GM06990 (cell line): ENCODE data around the gene HHIPL1.
"Not testable (repeated sequence)": the region's sequence is repeated elsewhere in the genome, so short reads cannot be mapped to it uniquely, and the experiment has no call there.

ENCODE experiments used
- DNase-seq: peaks from one replicate; pipeline ENCODE4 v3.0.0-alpha.2; 2011; ENCODE audit not compliant: insufficient read length; ENCODE audit errors: extremely low read depth
- H3K27me3 ChIP-seq: replicated peaks from 2 replicates; pipeline ENCODE4 v1.6.0; 2011; ENCODE audit warnings: low read length; ENCODE audit not compliant: control insufficient read depth, insufficient read depth
- H3K36me3 ChIP-seq: 2 replicates; pipeline ENCODE4 v1.5.1; 2011; ENCODE audit warnings: low read length; ENCODE audit not compliant: control insufficient read depth, insufficient read depth
- H3K4me3 ChIP-seq: replicated peaks from 2 replicates; pipeline ENCODE4 v1.5.1; 2011; ENCODE audit warnings: low read depth, mild to moderate bottlenecking, control low read depth, low read length
- CTCF ChIP-seq: IDR thresholded peaks from 2 replicates; pipeline ENCODE4 v1.5.1; 2011; ENCODE audit warnings: low read length, control low read depth, mild to moderate bottlenecking, inconsistent platforms; ENCODE audit not compliant: insufficient read depth, poor library complexity, severe bottlenecking

The HHIPL1 gene

GRCh38 chr14:99660006-99660566, 15.2 kb downstream of the HHIPL1 start:
- H3K36me3 ChIP-seq = no peaks in the 10 kb centered on the region
- H3K4me3 ChIP-seq = no peak overlapping the region
- peaks cover 2% of the 10 kb centered on the region; the same call in 1 of the 2 replicates for H3K27me3 ChIP-seq
- TF ChIP-seq CTCF = no peak
- DNase-seq = no peak

GRCh38 chr14:99660794-99661193, 15.9 kb downstream of the HHIPL1 start:
- H3K4me3 ChIP-seq = no peak overlapping the region
- no peak for DNase-seq
- TF ChIP-seq CTCF = no peak
- no peaks in the 10 kb centered on the region for H3K36me3 ChIP-seq
- H3K27me3 ChIP-seq = peaks cover 2% of the 10 kb centered on the region; the same call in 1 of the 2 replicates

- not testable (repeated sequence) for DNase-seq, H3K36me3 ChIP-seq, H3K27me3 ChIP-seq, H3K4me3 ChIP-seq
These were observed 16.3 kb downstream of the HHIPL1 start for GRCh38 chr14:99661206-99661605.

GRCh38 chr14:99662846-99663245, 17.9 kb downstream of the HHIPL1 start:
- no peak overlapping the region for H3K4me3 ChIP-seq
- TF ChIP-seq CTCF = no peak
- no peaks in the 10 kb centered on the region for H3K36me3 ChIP-seq
- peaks cover 2% of the 10 kb centered on the region; the same call in 1 of the 2 replicates for H3K27me3 ChIP-seq
- no peak for DNase-seq

- H3K27me3 ChIP-seq = peaks cover 2% of the 10 kb centered on the region; the same call in 1 of the 2 replicates
- DNase-seq = no peak
- H3K4me3 ChIP-seq = no peak overlapping the region
These were observed 18.6 kb downstream of the HHIPL1 start for GRCh38 chr14:99663386-99664057.

More at GRCh38 chr14:99663386-99664057, 18.6 kb downstream of the HHIPL1 start:
- no peak for TF ChIP-seq CTCF
- no peaks in the 10 kb centered on the region for H3K36me3 ChIP-seq
